HepG2 (cell line): ENCODE measurements around the gene ATG4B. TPM values are rescaled to one million over a fixed set of nuclear protein-coding genes. Genes with fewer than 3 reads are reported as not detected.

ENCODE experiments used
- EEA1 ChIP-seq: sonication (generic); formaldehyde crosslinking; IDR thresholded peaks from 2 replicates; pipeline ENCODE4 v1.5.1; 2020; ENCODE audit warnings: mild to moderate bottlenecking, missing genetic modification reagents, borderline replicate concordance
- FOXC1 ChIP-seq: sonication (generic); formaldehyde crosslinking; IDR thresholded peaks from 2 replicates; pipeline ENCODE4 v1.8.0; 2022; ENCODE audit warnings: mild to moderate bottlenecking, missing genetic modification reagents, borderline replicate concordance
- IKZF1 ChIP-seq: fragments of 450-650 bp; IDR thresholded peaks from 2 replicates; pipeline ENCODE4 v1.7.1; 2016
- MAZ ChIP-seq, 2 experiments: sonication (generic) in 1 of 2; formaldehyde crosslinking in 1 of 2; IDR thresholded peaks; 2 replicates each; pipeline versions ENCODE4 v1.5.0 to v1.6.1; 2012 to 2020; ENCODE audit warnings: low read depth in 2 of 2, mild to moderate bottlenecking in 2 of 2, borderline replicate concordance in 1 of 2, improper control_type of control experiment in 1 of 2, low read length in 1 of 2, missing genetic modification reagents in 1 of 2, moderate library complexity in 1 of 2
- TBX2 ChIP-seq: sonication (generic); formaldehyde crosslinking; IDR thresholded peaks from 2 replicates; pipeline ENCODE4 v1.5.0; 2020; ENCODE audit warnings: missing genetic modification reagents, mild to moderate bottlenecking, borderline replicate concordance
- ZNF607 ChIP-seq: sonication (generic); formaldehyde crosslinking; IDR thresholded peaks from 2 replicates; pipeline ENCODE4 v1.5.1; 2020; ENCODE audit warnings: missing genetic modification reagents, mild to moderate bottlenecking, borderline replicate concordance
- ZSCAN25 ChIP-seq: sonication (generic); formaldehyde crosslinking; IDR thresholded peaks from 2 replicates; pipeline ENCODE4 v1.8.0; 2022; ENCODE audit warnings: mild to moderate bottlenecking, missing genetic modification reagents
- polyA plus RNA-seq, 8 experiments: library from polyadenylated mRNA; depleted of rRNA in 3 of 8; stranded (reverse) in 7 of 8; unstranded in 1 of 8; fragments of >200 nt; fragmentation: Illumina TruSeq in 4 of 8; extraction: Trizol in 4 of 8; gene quantifications; 2 replicates each; pipeline versions ENCODE4 v1.2.1 to v1.2.3, GENCODE V29; 2011 to 2016; ENCODE audit warnings: low read depth in 4 of 8, missing spikeins in 1 of 8, mixed read lengths in 1 of 8; ENCODE audit not compliant: insufficient read depth in 1 of 8
- total RNA-seq, 5 experiments: library from RNA; depleted of rRNA; stranded (reverse); fragments of >200 nt; fragmentation: Illumina TruSeq; extraction: Trizol; gene quantifications; 2 replicates each; pipeline ENCODE4 v1.2.3, GENCODE V29; 2016; ENCODE audit warnings: low read depth in 1 of 5
- TF ChIP-seq, protein P1 (sequence below): IDR thresholded peaks from 2 replicates; pipeline ENCODE4 v1.4.0; 2020; ENCODE audit warnings: mild to moderate bottlenecking, missing genetic modification reagents
- TF ChIP-seq, protein P2 (sequence below): sonication (generic); formaldehyde crosslinking; IDR thresholded peaks from 2 replicates; pipeline ENCODE4 v1.4.0; 2020; ENCODE audit warnings: missing genetic modification reagents, mild to moderate bottlenecking, borderline replicate concordance
- TF ChIP-seq, protein P3 (sequence below): IDR thresholded peaks from 2 replicates; pipeline ENCODE4 v1.6.1; 2016; ENCODE audit warnings: control low read depth
- TF ChIP-seq, protein P4 (sequence below): sonication (generic); formaldehyde crosslinking; IDR thresholded peaks from 2 replicates; pipeline ENCODE4 v1.4.0; 2020; ENCODE audit warnings: missing genetic modification reagents, borderline replicate concordance
- TF ChIP-seq, protein P5 (sequence below): conservative IDR thresholded peaks from 2 replicates; pipeline ENCODE4 v1.6.1; 2018; ENCODE audit warnings: missing genetic modification reagents
- TF ChIP-seq, protein P6 (sequence below): sonication (generic); formaldehyde crosslinking; conservative IDR thresholded peaks from 2 replicates; pipeline ENCODE4 v1.4.0; 2020; ENCODE audit warnings: missing genetic modification reagents

The ATG4B gene
- total and polyA plus RNA-seq, 2 of the 13 experiments (the other 11 are each of a cell fraction or from before 2014, with no cell fraction given): 95.5 to 239 TPM

DNA sequence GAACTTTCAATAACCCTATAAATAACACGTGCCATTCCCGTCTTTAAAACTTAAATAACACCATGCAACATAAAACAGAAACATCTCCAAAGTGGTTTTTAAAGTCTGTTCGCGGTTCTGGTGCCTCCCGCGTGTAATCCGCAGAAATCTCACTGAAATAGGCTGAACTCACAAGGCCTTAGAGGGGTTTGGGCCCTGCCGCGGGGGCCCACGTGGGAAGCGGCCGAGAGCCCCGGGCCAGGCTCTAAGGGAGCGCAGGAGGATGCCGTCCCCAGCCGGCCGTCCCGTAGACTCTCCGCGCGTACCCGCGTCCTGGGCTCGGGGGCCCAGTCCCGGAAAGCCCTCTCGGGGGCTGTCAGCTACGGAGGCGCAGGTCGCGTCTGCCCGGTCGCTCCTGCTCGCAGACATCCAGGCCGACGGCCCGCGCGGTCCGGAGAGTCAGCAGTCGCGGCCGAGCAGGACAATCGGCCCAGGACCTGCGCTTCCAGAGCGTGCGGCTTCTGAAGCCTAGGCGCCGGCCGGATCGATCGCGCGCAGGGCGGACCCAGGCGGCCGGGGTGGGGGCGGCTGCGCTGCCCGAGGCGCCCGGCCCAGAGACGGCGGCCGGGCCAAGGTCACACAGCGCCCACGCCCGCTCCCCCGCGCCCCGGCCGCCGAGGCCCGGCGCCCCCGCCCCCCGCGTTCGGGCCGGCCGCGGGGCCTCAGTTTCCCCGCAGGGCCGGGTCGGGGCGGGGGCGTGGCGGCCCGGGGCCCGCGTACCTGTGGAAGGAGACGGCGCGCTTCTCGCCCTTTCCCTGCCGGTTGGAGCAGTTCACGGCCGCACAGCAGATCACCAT, 1.1 kb upstream of the ATG4B start (continued):
- TF ChIP-seq, protein P1, sequence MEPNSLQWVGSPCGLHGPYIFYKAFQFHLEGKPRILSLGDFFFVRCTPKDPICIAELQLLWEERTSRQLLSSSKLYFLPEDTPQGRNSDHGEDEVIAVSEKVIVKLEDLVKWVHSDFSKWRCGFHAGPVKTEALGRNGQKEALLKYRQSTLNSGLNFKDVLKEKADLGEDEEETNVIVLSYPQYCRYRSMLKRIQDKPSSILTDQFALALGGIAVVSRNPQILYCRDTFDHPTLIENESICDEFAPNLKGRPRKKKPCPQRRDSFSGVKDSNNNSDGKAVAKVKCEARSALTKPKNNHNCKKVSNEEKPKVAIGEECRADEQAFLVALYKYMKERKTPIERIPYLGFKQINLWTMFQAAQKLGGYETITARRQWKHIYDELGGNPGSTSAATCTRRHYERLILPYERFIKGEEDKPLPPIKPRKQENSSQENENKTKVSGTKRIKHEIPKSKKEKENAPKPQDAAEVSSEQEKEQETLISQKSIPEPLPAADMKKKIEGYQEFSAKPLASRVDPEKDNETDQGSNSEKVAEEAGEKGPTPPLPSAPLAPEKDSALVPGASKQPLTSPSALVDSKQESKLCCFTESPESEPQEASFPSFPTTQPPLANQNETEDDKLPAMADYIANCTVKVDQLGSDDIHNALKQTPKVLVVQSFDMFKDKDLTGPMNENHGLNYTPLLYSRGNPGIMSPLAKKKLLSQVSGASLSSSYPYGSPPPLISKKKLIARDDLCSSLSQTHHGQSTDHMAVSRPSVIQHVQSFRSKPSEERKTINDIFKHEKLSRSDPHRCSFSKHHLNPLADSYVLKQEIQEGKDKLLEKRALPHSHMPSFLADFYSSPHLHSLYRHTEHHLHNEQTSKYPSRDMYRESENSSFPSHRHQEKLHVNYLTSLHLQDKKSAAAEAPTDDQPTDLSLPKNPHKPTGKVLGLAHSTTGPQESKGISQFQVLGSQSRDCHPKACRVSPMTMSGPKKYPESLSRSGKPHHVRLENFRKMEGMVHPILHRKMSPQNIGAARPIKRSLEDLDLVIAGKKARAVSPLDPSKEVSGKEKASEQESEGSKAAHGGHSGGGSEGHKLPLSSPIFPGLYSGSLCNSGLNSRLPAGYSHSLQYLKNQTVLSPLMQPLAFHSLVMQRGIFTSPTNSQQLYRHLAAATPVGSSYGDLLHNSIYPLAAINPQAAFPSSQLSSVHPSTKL (CRISPR knock-in tag): no peak; the same call in 1 of the 2 replicates
- TF ChIP-seq EEA1 (peak; percentile 71; the same call in 1 of the 2 replicates), IKZF1 (no peak), FOXC1 (CRISPR knock-in tag) (no peak; the same call in 1 of the 2 replicates), MAZ (IDR thresholded peaks at IDR 0.05; ENCODE audit: borderline replicate concordance, low read depth, low read length) (peak; percentile 49; the same call in 1 of the 2 replicates), MAZ (CRISPR knock-in tag; IDR thresholded peaks at IDR 0.05; ENCODE audit: low read depth) (peak; percentile 60; the same call in 1 of the 2 replicates), TBX2 (peak; percentile 33; the same call in 1 of the 2 replicates), ZNF607 (CRISPR knock-in tag) (no peak), ZSCAN25 (CRISPR knock-in tag) (no peak)
- TF ChIP-seq, protein P2, sequence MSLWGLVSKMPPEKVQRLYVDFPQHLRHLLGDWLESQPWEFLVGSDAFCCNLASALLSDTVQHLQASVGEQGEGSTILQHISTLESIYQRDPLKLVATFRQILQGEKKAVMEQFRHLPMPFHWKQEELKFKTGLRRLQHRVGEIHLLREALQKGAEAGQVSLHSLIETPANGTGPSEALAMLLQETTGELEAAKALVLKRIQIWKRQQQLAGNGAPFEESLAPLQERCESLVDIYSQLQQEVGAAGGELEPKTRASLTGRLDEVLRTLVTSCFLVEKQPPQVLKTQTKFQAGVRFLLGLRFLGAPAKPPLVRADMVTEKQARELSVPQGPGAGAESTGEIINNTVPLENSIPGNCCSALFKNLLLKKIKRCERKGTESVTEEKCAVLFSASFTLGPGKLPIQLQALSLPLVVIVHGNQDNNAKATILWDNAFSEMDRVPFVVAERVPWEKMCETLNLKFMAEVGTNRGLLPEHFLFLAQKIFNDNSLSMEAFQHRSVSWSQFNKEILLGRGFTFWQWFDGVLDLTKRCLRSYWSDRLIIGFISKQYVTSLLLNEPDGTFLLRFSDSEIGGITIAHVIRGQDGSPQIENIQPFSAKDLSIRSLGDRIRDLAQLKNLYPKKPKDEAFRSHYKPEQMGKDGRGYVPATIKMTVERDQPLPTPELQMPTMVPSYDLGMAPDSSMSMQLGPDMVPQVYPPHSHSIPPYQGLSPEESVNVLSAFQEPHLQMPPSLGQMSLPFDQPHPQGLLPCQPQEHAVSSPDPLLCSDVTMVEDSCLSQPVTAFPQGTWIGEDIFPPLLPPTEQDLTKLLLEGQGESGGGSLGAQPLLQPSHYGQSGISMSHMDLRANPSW (CRISPR knock-in tag): no peak
- TF ChIP-seq, protein P3, sequence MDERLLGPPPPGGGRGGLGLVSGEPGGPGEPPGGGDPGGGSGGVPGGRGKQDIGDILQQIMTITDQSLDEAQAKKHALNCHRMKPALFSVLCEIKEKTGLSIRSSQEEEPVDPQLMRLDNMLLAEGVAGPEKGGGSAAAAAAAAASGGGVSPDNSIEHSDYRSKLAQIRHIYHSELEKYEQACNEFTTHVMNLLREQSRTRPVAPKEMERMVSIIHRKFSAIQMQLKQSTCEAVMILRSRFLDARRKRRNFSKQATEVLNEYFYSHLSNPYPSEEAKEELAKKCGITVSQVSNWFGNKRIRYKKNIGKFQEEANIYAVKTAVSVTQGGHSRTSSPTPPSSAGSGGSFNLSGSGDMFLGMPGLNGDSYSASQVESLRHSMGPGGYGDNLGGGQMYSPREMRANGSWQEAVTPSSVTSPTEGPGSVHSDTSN: no peak
- TF ChIP-seq, protein P4, sequence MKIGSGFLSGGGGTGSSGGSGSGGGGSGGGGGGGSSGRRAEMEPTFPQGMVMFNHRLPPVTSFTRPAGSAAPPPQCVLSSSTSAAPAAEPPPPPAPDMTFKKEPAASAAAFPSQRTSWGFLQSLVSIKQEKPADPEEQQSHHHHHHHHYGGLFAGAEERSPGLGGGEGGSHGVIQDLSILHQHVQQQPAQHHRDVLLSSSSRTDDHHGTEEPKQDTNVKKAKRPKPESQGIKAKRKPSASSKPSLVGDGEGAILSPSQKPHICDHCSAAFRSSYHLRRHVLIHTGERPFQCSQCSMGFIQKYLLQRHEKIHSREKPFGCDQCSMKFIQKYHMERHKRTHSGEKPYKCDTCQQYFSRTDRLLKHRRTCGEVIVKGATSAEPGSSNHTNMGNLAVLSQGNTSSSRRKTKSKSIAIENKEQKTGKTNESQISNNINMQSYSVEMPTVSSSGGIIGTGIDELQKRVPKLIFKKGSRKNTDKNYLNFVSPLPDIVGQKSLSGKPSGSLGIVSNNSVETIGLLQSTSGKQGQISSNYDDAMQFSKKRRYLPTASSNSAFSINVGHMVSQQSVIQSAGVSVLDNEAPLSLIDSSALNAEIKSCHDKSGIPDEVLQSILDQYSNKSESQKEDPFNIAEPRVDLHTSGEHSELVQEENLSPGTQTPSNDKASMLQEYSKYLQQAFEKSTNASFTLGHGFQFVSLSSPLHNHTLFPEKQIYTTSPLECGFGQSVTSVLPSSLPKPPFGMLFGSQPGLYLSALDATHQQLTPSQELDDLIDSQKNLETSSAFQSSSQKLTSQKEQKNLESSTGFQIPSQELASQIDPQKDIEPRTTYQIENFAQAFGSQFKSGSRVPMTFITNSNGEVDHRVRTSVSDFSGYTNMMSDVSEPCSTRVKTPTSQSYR (CRISPR knock-in tag): 0 out of 2 replicates have a peak, but pooled peaks have one; percentile 16
- TF ChIP-seq, protein P5, sequence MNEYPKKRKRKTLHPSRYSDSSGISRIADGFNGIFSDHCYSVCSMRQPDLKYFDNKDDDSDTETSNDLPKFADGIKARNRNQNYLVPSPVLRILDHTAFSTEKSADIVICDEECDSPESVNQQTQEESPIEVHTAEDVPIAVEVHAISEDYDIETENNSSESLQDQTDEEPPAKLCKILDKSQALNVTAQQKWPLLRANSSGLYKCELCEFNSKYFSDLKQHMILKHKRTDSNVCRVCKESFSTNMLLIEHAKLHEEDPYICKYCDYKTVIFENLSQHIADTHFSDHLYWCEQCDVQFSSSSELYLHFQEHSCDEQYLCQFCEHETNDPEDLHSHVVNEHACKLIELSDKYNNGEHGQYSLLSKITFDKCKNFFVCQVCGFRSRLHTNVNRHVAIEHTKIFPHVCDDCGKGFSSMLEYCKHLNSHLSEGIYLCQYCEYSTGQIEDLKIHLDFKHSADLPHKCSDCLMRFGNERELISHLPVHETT (CRISPR knock-in tag): 0 out of 2 replicates have a peak, but pooled peaks have one; percentile 43
- TF ChIP-seq, protein P6, sequence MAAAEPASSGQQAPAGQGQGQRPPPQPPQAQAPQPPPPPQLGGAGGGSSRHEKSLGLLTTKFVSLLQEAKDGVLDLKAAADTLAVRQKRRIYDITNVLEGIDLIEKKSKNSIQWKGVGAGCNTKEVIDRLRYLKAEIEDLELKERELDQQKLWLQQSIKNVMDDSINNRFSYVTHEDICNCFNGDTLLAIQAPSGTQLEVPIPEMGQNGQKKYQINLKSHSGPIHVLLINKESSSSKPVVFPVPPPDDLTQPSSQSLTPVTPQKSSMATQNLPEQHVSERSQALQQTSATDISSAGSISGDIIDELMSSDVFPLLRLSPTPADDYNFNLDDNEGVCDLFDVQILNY (CRISPR knock-in tag): peak; percentile 35; the same call in 1 of the 2 replicates
